Pancreas (tissue), 10 donors: ENCODE results near the gene PRRG3. TPM values are rescaled to one million over a fixed set of nuclear protein-coding genes. Genes with fewer than 3 reads are reported as not detected.

Source experiments
- ATAC-seq, 4 donors: fragments of 200-7000 bp; cut with Tn5 transposase; one replicate each; pipeline versions ENCODE4 v1.8.0 to v1.9.1; 2020; ENCODE audit warnings: mild to moderate bottlenecking in 4 of 4, moderate library complexity in 4 of 4
- DNase-seq, 6 donors: peaks; one replicate each; pipeline ENCODE4 v3.0.0-alpha.2; 2020
- FAIRE-seq: peaks from 2 replicates; lab custom pipeline; 2012; peaks lifted over from hg19 to GRCh38; lab: Jason Lieb, UNC
- H3K27ac ChIP-seq, 4 donors: fragments of 200-600 bp; sonication (generic); 1 replicate in 3 of 4; 2 replicates in 1 of 4; pipeline versions ENCODE4 v1.5.0 to v1.8.0; 2020
- H3K27me3 ChIP-seq, 4 donors: fragments of 200-600 bp; one replicate each; pipeline ENCODE4 v1.8.0; 2021
- H3K36me3 ChIP-seq, 3 donors: fragments of 200-600 bp; sonication (generic) in 1 of 3; one replicate each; pipeline versions ENCODE4 v1.5.0 to v1.8.0; 2020 to 2021
- H3K4me1 ChIP-seq, 3 donors: fragments of 200-600 bp; one replicate each; pipeline ENCODE4 v1.8.0; 2021
- H3K4me3 ChIP-seq, 4 donors: fragments of 200-600 bp; sonication (generic) in 2 of 4; one replicate each; pipeline versions ENCODE4 v1.5.0 to v1.8.0; 2020 to 2021
- H3K9me3 ChIP-seq, 4 donors: fragments of 200-600 bp; one replicate each; pipeline ENCODE4 v1.8.0; 2021
- WGBS, 2 donors: extraction: QIAGEN DNeasy Blood & Tissue Kit; methylation state at CpG; one replicate each; pipeline ENCODE4 v1.1.7; 2013; 5-methylcytosine and 5-hydroxymethylcytosine counted together
- intact Hi-C, 3 donors: fragments of 100-400 bp; cut with DNase I; formaldehyde crosslinking; loops; one replicate each; pipeline versions ENCODE4 v1.11.1 to v1.14.2; 2022
- polyA plus RNA-seq, 2 donors: library from polyadenylated mRNA; stranded (reverse); fragments of 200-250 nt; gene quantifications; one replicate each; pipeline ENCODE4 v1.2.3, GENCODE V29; 2013
- total RNA-seq, 6 donors: library from RNA; stranded (reverse); fragmentation: NEBNext Ultra II Directional in 4 of 6; extraction: Animal tissue kit (Norgen Biotek cat#: 25700) in 4 of 6; gene quantifications; one replicate each; pipeline versions ENCODE4 v1.2.1 to v1.2.4, GENCODE V29; 2021 to 2023
- TF ChIP-seq, protein P1 (sequence below), 4 donors: fragments of 200-600 bp; sonication (generic) in 3 of 4; IDR thresholded peaks; one replicate each; pipeline versions ENCODE4 v1.5.0 to v1.8.0; 2021; ENCODE audit warnings: antibody characterized with exemption in 4 of 4
- donor health status: healthy with polysubstance abuse.
- donor health status: DM: no; HTN: no; CAD: no; lungs with moderate emphysema.
- donor health status: DM: no; HTN: no; CAD: no.
- donor health status: control.
- donor health status: control.
- donor health status: Bipolar disorder and iron deficiency.
- donor health status: DM: yes; HTN: yes; CAD: no.
- donor health status: DM: no; HTN: no; CAD: no.
- donor health status: DM: no; HTN: no; CAD: no.
- donor health status: DM: yes; HTN: yes; CAD: no.

PRRG3 gene
- total and polyA plus RNA-seq, 8 donors, result 0.02 to 0.41 (median 0.11) TPM; not detected in 2

DNA sequence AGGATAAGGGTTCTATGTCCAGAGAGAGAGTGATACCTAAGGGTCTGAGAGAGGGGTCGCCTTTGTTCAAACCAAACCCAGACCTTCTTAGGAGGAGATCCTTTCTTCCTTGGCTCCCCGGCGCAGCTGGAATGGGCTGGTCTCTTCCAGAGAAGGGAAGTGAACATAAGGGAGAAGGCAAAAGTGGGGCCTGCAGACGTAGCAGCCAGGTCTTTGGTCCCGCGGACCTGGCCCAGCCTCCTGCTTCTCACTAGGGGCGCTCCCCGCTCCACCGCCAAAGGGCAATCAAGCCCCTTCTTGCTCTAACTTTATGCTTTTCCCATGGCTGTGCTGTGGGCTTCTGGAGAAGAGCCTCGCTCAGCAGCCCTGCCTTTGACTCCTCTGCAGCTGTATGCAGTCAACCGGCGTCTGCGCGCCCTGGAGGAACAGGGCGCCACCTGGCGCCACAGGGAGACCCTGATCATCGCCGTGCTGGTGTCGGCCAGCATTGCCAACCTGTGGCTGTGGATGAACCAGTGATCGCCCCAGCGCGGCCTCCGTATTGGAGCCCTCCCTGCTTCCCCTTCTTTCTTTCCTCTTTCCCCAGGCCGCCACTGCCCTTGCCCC, 27.1 kb downstream of the PRRG3 start:
- Histone ChIP-seq H3K36me3 (no peaks in the 10 kb centered on the region), H3K4me3 (no peak overlapping the region), H3K9me3 (no peaks in the 10 kb centered on the region), H3K27me3 (peaks cover 0 to 4% (median 2%) of the 10 kb centered on the region in 4 donors), H3K27ac (no peak overlapping the region), H3K4me1 (no peaks in the 10 kb centered on the region)
- TF ChIP-seq, protein P1, sequence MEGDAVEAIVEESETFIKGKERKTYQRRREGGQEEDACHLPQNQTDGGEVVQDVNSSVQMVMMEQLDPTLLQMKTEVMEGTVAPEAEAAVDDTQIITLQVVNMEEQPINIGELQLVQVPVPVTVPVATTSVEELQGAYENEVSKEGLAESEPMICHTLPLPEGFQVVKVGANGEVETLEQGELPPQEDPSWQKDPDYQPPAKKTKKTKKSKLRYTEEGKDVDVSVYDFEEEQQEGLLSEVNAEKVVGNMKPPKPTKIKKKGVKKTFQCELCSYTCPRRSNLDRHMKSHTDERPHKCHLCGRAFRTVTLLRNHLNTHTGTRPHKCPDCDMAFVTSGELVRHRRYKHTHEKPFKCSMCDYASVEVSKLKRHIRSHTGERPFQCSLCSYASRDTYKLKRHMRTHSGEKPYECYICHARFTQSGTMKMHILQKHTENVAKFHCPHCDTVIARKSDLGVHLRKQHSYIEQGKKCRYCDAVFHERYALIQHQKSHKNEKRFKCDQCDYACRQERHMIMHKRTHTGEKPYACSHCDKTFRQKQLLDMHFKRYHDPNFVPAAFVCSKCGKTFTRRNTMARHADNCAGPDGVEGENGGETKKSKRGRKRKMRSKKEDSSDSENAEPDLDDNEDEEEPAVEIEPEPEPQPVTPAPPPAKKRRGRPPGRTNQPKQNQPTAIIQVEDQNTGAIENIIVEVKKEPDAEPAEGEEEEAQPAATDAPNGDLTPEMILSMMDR (IDR thresholded peaks at IDR 0.05), result peak in 2 of 4 donors; percentile 23 to 31
- ATAC-seq (peak; percentile 48 to 86 (median 76)), FAIRE-seq (no peak), DNase-seq (peak in 4 of 6 donors; percentile 28 to 82 (median 56))
- intact Hi-C loops, result no loop called here
- 30 to 33% methylated on average over 24 of the region's 24 CpGs for WGBS, 2 donors

DNA sequence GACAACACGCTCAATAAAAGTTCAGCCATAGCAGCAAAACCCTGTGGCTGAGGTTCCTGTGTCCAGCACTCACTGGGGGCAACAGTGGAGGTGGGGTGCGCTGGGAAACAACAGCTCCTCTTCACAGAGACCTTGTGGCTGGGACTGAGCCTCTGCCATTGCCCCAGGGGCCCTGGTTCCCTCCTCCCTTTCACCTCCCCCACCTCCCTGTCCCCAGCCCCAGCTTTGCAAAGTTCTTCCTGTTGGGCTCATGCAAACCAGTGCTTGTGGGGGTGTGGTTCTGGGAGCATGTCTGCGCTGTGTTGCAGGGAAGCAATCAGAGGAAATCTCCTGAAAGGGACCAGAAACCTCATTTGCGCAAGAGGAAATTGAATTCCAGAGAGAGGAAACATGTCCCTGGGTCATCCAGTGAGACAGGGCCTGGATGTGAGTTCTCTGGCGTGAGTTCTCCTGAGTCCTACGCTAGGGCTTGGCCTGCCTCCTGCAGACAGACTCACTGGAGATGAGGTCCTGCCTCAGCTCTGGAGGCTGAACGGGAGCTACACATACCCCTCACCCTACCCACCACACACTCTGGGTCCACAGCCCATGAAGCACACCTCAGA, 28.0 kb downstream of the PRRG3 start:
- FAIRE-seq, result no peak

DNA sequence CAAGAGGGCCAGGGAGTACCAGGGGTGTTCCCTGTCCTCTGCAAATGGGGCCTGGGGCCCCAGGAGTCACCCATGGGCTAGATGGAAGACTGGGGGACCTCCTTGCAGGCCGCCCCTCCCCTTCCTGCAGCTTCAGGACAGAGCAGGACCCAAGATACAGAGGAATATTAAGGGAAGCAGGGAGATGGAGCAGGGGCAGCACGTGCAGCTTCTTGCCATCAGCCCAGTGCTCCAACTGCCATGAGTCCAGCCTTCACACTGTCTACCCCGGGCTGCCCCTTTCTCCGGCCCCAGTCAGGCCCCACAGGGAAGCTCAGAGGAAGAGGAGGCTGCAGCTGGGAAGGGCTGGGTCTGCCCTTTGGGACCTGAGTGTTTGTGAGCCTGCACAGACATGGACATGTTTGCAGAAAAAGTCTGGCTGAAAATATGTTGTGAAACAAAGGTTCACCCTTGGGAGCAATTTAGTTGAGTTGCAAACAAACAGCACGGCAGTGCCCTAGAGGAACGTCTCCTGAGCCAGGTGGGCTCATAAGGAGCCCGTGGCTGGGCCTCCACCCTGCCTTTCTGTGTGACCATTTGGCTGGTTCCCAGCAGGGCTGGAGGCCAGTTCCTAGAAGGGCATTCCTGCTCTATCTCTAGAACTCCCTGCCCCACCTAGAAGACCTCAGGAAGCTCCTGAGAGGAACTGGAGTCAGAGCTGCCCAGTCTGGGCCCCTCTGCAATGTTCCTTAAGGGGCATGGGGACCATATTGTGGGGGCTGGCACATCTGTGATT, 29.5 kb downstream of the PRRG3 start:
- intact Hi-C loops, result no loop called here
- FAIRE-seq (no peak), DNase-seq (peak in 3 of 6 donors; percentile 49 to 58 (median 54)), ATAC-seq (peak in 2 of 4 donors; percentile 57 to 61)
- Histone ChIP-seq H3K27ac (no peak overlapping the region), H3K27me3 (peaks cover 0 to 4% (median 2%) of the 10 kb centered on the region in 4 donors), H3K9me3 (no peaks in the 10 kb centered on the region), H3K4me3 (no peak overlapping the region), H3K36me3 (no peaks in the 10 kb centered on the region), H3K4me1 (no peaks in the 10 kb centered on the region)
- WGBS, 2 donors, result 31 to 58% methylated on average over 7 of the region's 7 CpGs
- TF ChIP-seq, protein P1 (IDR thresholded peaks at IDR 0.05), result no peak

More for the DNA sequence above, 28.0 kb downstream of the PRRG3 start:
- DNase-seq (no peak), ATAC-seq (no peak)
- TF ChIP-seq, protein P1 (IDR thresholded peaks at IDR 0.05), result no peak
- H3K27ac ChIP-seq, result no peak overlapping the region
- no peak overlapping the region for H3K4me3 ChIP-seq
- H3K9me3 ChIP-seq, result no peaks in the 10 kb centered on the region
- H3K4me1 ChIP-seq, result no peaks in the 10 kb centered on the region
- WGBS, 2 donors, result 76% methylated on average over 7 of the region's 7 CpGs
- intact Hi-C loops, result no loop called here
- H3K27me3 ChIP-seq, result peaks cover 0 to 4% (median 2%) of the 10 kb centered on the region in 4 donors
- H3K36me3 ChIP-seq, result no peaks in the 10 kb centered on the region

DNA sequence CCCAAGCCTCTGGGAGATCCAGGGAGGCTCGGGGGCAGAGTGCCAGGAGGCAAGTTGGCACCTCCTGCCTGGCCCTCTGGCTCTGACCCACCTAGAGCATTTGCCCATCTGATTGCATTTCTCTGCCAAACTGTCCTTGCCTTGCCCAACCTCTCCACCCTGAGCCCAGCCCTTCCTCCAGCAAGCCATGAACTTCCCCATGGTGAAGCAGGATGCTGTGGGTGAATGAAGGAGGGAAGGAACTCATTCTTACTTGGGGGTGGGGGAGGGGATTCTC, 30.0 kb downstream of the PRRG3 start:
- no peak for FAIRE-seq
- no peaks in the 10 kb centered on the region for H3K4me1 ChIP-seq
- TF ChIP-seq, protein P1 (IDR thresholded peaks at IDR 0.05), result no peak

More for the DNA sequence above, 30.0 kb downstream of the PRRG3 start:
- intact Hi-C loops, result no loop called here
- H3K36me3 ChIP-seq, result no peaks in the 10 kb centered on the region
- DNase-seq (peak in 1 of 6 donors; percentile 48), ATAC-seq (peak in 1 of 4 donors; percentile 8)
- H3K27me3 ChIP-seq, result peaks cover 0 to 4% (median 2%) of the 10 kb centered on the region in 4 donors
- H3K9me3 ChIP-seq, result no peaks in the 10 kb centered on the region
- no peak overlapping the region for H3K27ac ChIP-seq
- H3K4me3 ChIP-seq, result no peak overlapping the region
- 8 to 22% methylated on average over 1 of the region's 1 CpG for WGBS, 2 donors
